Measurements from ENCODE around the gene ATAD1. TPM values are rescaled to one million over a fixed set of nuclear protein-coding genes. Genes with fewer than 3 reads are reported as not detected.

Gene ATAD1
- total and polyA plus RNA-seq, 2 of the 8 experiments (the other 6 are each of a cell fraction or from before 2014, with no cell fraction given): 8.9 to 35.3 TPM

DNA sequence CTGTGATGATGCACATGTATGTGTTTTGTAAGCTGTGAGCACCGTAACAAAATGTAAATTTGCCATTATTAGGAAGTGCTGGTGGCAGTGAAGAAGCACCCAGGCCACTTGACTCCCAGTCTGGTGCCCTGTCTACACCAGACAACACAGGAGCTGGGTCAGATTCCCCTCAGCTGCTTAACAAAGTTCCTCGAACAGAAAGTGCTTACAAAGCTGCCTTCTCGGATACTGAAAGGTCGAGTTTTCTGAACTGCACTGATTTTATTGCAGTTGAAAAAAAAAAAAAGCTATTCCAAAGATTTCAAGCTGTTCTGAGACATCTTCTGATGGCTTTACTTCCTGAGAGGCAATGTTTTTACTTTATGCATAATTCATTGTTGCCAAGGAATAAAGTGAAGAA lies 71.1 kb downstream of the ATAD1 start:
- CTCF ChIA-PET (ENCODE audit: partially characterized antibody): interaction anchor here (1.2 kb wide), 1 partner anchor 13 kb away, joined by 4 read pairs; no protein-coding TSS in a partner anchor
- TF ChIP-seq MAFK (IDR thresholded peaks at IDR 0.05; ENCODE audit: low read depth, low read length) (no peak), SIX5 (IDR thresholded peaks at IDR 0.05; ENCODE audit: low read depth, low read length) (no peak), BACH1 (IDR thresholded peaks at IDR 0.05; ENCODE audit: low read length) (no peak), SIN3A (conservative IDR thresholded peaks at IDR 0.05 in 1 of 2, IDR thresholded peaks at IDR 0.05 in 1 of 2; ENCODE audit: low read depth in 1 of 2, low read length in 2 of 2) (no peak), CBX8 (IDR thresholded peaks at IDR 0.05; ENCODE audit: borderline replicate concordance, low read depth, low read length) (no peak), POLR2A (IDR thresholded peaks at IDR 0.05; ENCODE audit: control extremely low read depth in 1 of 2, low read depth in 2 of 2, low read length in 2 of 2) (no peak), CHD1 (IDR thresholded peaks at IDR 0.05; ENCODE audit: low read depth, low read length) (no peak), SAP30 (IDR thresholded peaks at IDR 0.05; ENCODE audit: insufficient read depth, insufficient replicate concordance, low read length) (no peak)

More for the DNA sequence above, 71.1 kb downstream of the ATAD1 start:
- peaks cover 0 to 11% (median 2%) of the 10 kb centered on the region in 4 experiments; a peak in 3 of 8 replicates for H3K36me3 ChIP-seq (ENCODE audit: control insufficient read depth in 2 of 4, insufficient read depth in 4 of 4, low read length in 3 of 4)
- no peak overlapping the region for H3K27ac ChIP-seq (ENCODE audit: low read depth, low read length)
- no peak overlapping the region for H3K9ac ChIP-seq (replicated peaks in 1 of 4; ENCODE audit: extremely low read depth in 1 of 4, low read depth in 3 of 4, low read length in 3 of 4)
- H3K27me3 ChIP-seq (replicated peaks in 1 of 4; ENCODE audit: control insufficient read depth in 3 of 4, extremely low read depth in 1 of 4, insufficient read depth in 3 of 4, low read length in 3 of 4): no peaks in the 10 kb centered on the region
- H3K23me2 ChIP-seq (ENCODE audit: low read depth, low read length): no peaks in the 10 kb centered on the region
- no peak overlapping the region for H2BK15ac ChIP-seq (ENCODE audit: low read length)
- H3K4me3 ChIP-seq (ENCODE audit: extremely low read depth in 1 of 4, insufficient read depth in 2 of 4, low read depth in 3 of 4, low read length in 4 of 4): no peak overlapping the region
- H2BK5ac ChIP-seq (ENCODE audit: low read depth, low read length): no peak overlapping the region
- no peaks in the 10 kb centered on the region for H4K20me1 ChIP-seq (replicated peaks in 1 of 2; ENCODE audit: control insufficient read depth in 1 of 2, insufficient read depth in 2 of 2, low read length in 2 of 2)
- H2AK5ac ChIP-seq (ENCODE audit: low read depth, low read length): no peak overlapping the region
- no peak overlapping the region for H2BK20ac ChIP-seq (ENCODE audit: low read length)
- H3K4ac ChIP-seq (replicated peaks; ENCODE audit: insufficient read length, low read depth, low read length): no peak overlapping the region
- H3K4me1 ChIP-seq (replicated peaks in 1 of 4; ENCODE audit: control insufficient read depth in 3 of 4, insufficient read depth in 4 of 4, low read length in 3 of 4): peaks cover 0 to 7% (median 4%) of the 10 kb centered on the region in 4 experiments; a peak in 5 of 7 replicates
- H3K23ac ChIP-seq (ENCODE audit: insufficient read length): no peak overlapping the region
- H3K14ac ChIP-seq (ENCODE audit: insufficient read length): no peak overlapping the region
- H2BK12ac ChIP-seq (ENCODE audit: low read depth, low read length): no peak overlapping the region
- no peak overlapping the region for H4K91ac ChIP-seq (replicated peaks; ENCODE audit: insufficient read length, low read length)
- no peak overlapping the region for H3K4me2 ChIP-seq (ENCODE audit: insufficient read depth in 1 of 2, low read depth in 2 of 2, low read length in 2 of 2)
- WGBS, 2 experiments (ENCODE audit: extremely low coverage in 1 of 2, insufficient coverage in 1 of 2, insufficient read length in 1 of 2, insufficient replicate concordance in 2 of 2, low coverage in 1 of 2, low lambda C conversion rate in 2 of 2, missing lambda C conversion rate in 1 of 2): 87% methylated on average over 4 of the region's 4 CpGs; no CpG with 5 or more reads in 1 of the 2 experiments
- H3K56ac ChIP-seq (replicated peaks; ENCODE audit: insufficient read length, low read depth, low read length): no peak overlapping the region
- H2AFZ ChIP-seq (ENCODE audit: low read length): no peak overlapping the region
- H2BK120ac ChIP-seq (replicated peaks; ENCODE audit: low read depth, low read length): no peak overlapping the region
- no peak overlapping the region for H3K18ac ChIP-seq (ENCODE audit: extremely low read depth, low read length)
- H3K79me1 ChIP-seq (ENCODE audit: low read depth, low read length): no peaks in the 10 kb centered on the region
- H4K8ac ChIP-seq (ENCODE audit: extremely low read depth, insufficient read depth, low read length): no peak overlapping the region
- no peak overlapping the region for H4K5ac ChIP-seq (ENCODE audit: insufficient read length, low read depth, low read length)
- DNase-seq (ENCODE audit: low read depth in 1 of 2, low spot score in 2 of 2) (no peak), FAIRE-seq (no peak)
- H3K79me2 ChIP-seq (ENCODE audit: control insufficient read depth in 1 of 2, insufficient read depth in 2 of 2, low read length in 2 of 2): no peaks in the 10 kb centered on the region
- POLR2A ChIA-PET (ENCODE audit: partially characterized antibody): interaction anchor here (0.7 kb wide), 1 partner anchor 83 kb away, joined by 3 read pairs; no protein-coding TSS in a partner anchor
- no peaks in the 10 kb centered on the region for H3K9me3 ChIP-seq (ENCODE audit: insufficient read depth in 2 of 2, low read depth in 1 of 2, low read length in 1 of 2)

Data from H1 (cell line).